ENCODE measurements around the gene TDP1.

Gene TDP1

DNA sequence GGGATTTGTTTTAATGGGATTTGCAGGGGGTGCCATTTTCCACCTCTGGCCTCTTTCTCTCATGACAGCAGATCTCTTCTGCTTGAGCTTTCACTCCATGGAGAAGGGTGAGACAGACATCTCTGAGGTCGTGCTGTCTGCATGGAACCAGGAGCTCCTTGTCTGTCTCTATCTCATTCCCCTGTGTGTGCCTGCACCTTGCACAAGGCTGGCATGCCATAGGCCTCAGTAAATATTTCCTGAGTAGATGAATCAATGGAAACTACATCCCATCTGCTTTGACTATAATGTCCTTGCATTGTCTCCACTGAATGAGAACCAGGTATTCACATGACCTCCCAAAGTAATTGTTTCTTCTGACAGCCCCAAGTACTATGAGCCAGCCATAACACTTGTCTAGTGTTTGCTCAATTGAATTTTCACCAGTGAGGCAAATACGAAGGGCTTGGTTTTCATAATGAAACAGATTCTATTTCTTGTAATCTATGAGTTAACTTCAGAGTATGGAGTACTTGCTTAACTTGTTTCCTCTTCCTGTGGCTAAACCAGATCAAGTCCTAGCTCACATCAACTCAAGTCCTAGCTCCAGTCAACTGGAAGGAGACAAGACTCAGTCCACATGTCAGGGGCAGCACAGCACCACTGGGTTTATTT lies 138.3 kb downstream of the TDP1 start:
- no peak overlapping the region for H3K4me3 ChIP-seq (ENCODE audit: low read depth, low read length)
- no peak for DNase-seq (ENCODE audit: low read depth)
- TF ChIP-seq, protein P1, sequence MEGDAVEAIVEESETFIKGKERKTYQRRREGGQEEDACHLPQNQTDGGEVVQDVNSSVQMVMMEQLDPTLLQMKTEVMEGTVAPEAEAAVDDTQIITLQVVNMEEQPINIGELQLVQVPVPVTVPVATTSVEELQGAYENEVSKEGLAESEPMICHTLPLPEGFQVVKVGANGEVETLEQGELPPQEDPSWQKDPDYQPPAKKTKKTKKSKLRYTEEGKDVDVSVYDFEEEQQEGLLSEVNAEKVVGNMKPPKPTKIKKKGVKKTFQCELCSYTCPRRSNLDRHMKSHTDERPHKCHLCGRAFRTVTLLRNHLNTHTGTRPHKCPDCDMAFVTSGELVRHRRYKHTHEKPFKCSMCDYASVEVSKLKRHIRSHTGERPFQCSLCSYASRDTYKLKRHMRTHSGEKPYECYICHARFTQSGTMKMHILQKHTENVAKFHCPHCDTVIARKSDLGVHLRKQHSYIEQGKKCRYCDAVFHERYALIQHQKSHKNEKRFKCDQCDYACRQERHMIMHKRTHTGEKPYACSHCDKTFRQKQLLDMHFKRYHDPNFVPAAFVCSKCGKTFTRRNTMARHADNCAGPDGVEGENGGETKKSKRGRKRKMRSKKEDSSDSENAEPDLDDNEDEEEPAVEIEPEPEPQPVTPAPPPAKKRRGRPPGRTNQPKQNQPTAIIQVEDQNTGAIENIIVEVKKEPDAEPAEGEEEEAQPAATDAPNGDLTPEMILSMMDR (IDR thresholded peaks at IDR 0.05; ENCODE audit: insufficient read depth, low read depth, low read length, missing control alignments), result no peak
